GM23338 (cell line): ENCODE measurements around the gene TPM1. TPM values are rescaled to one million over a fixed set of nuclear protein-coding genes. Genes with fewer than 3 reads are reported as not detected.
"Not testable (repeated sequence)": the region's sequence is repeated elsewhere in the genome, so short reads cannot be mapped to it uniquely, and the experiment has no call there.

ENCODE experiments used
- ATAC-seq: fragments of 200-7000 bp; cut with Tn5 transposase; 3 replicates; pipeline ENCODE4 v1.9.1; 2020
- DNase-seq: peaks from one replicate; pipeline ENCODE4 v3.0.0-alpha.2; 2015; ENCODE audit warnings: low spot score
- H2AFZ ChIP-seq: fragments of 200-600 bp; sonication (generic); 2 replicates; pipeline ENCODE4 v1.8.0; 2016; ENCODE audit warnings: antibody characterized with exemption, mild to moderate bottlenecking, moderate library complexity
- H3F3A ChIP-seq: fragments of 200-600 bp; sonication (generic); replicated peaks from 2 replicates; pipeline ENCODE4 v1.8.0; 2017; ENCODE audit warnings: antibody characterized with exemption, mixed run types, low read depth
- H3K27ac ChIP-seq: fragments of 200-600 bp; sonication (generic); 2 replicates; pipeline ENCODE4 v1.6.1; 2016; ENCODE audit warnings: low read depth
- H3K27me3 ChIP-seq: fragments of 200-600 bp; sonication (generic); 2 replicates; pipeline ENCODE4 v1.8.0; 2016; ENCODE audit warnings: mild to moderate bottlenecking, mixed run types, moderate library complexity; ENCODE audit not compliant: insufficient read depth
- H3K36me3 ChIP-seq: fragments of 200-600 bp; sonication (generic); 2 replicates; pipeline ENCODE4 v1.8.0; 2016; ENCODE audit warnings: mild to moderate bottlenecking; ENCODE audit not compliant: insufficient read depth
- H3K4me1 ChIP-seq: fragments of 200-600 bp; sonication (generic); 2 replicates; pipeline ENCODE4 v1.8.0; 2016; ENCODE audit warnings: mild to moderate bottlenecking, moderate library complexity; ENCODE audit not compliant: insufficient read depth
- H3K4me2 ChIP-seq: fragments of 200-600 bp; sonication (generic); 2 replicates; pipeline ENCODE4 v1.7.1; 2017; ENCODE audit warnings: mixed run types
- H3K4me3 ChIP-seq: fragments of 200-600 bp; sonication (generic); 2 replicates; pipeline ENCODE4 v1.6.1; 2016; ENCODE audit warnings: mixed run types
- H3K79me2 ChIP-seq: fragments of 200-600 bp; sonication (generic); replicated peaks from 2 replicates; pipeline ENCODE4 v1.8.0; 2017; ENCODE audit warnings: mild to moderate bottlenecking; ENCODE audit not compliant: insufficient read depth
- H3K9me2 ChIP-seq: fragments of 200-600 bp; sonication (generic); 2 replicates; pipeline ENCODE4 v1.8.0; 2017; ENCODE audit not compliant: insufficient read depth
- H4K20me1 ChIP-seq: fragments of 200-600 bp; sonication (generic); replicated peaks from 2 replicates; pipeline ENCODE4 v1.8.0; 2017; ENCODE audit warnings: mild to moderate bottlenecking; ENCODE audit not compliant: insufficient read depth
- H3K27ac Mint-ChIP-seq: 2 replicates; pipeline ENCODE4 v1.8.0; 2020; ENCODE audit warnings: inconsistent platforms, mild to moderate bottlenecking, moderate library complexity, mixed read lengths
- H3K27me3 Mint-ChIP-seq: 3 replicates; pipeline ENCODE4 v1.8.0; 2022; ENCODE audit warnings: low read depth, mild to moderate bottlenecking, moderate library complexity, mixed read lengths, inconsistent platforms; ENCODE audit not compliant: insufficient read depth, poor library complexity
- H3K36me3 Mint-ChIP-seq: 3 replicates; pipeline ENCODE4 v1.8.0; 2021; ENCODE audit warnings: low read depth, mild to moderate bottlenecking, inconsistent platforms, moderate library complexity, mixed read lengths
- H3K4me1 Mint-ChIP-seq: 3 replicates; pipeline ENCODE4 v1.8.0; 2020; ENCODE audit warnings: mild to moderate bottlenecking, inconsistent platforms, mixed read lengths
- H3K4me3 Mint-ChIP-seq: 3 replicates; pipeline ENCODE4 v1.8.0; 2021; ENCODE audit warnings: moderate library complexity, mild to moderate bottlenecking, inconsistent platforms, mixed read lengths
- H3K9me3 Mint-ChIP-seq: 3 replicates; pipeline ENCODE4 v1.8.0; 2020; ENCODE audit warnings: moderate library complexity, mild to moderate bottlenecking, inconsistent platforms, mixed read lengths
- EZH2 ChIP-seq: fragments of 200-600 bp; sonication (generic); IDR thresholded peaks from one replicate; pipeline ENCODE4 v1.8.0; 2017; ENCODE audit warnings: antibody characterized with exemption, mild to moderate bottlenecking, low read depth; ENCODE audit not compliant: unreplicated experiment
- EZH2phosphoT487 ChIP-seq: fragments of 200-600 bp; sonication (generic); IDR thresholded peaks from one replicate; pipeline ENCODE4 v1.8.1; 2018; ENCODE audit warnings: antibody characterized with exemption; ENCODE audit not compliant: unreplicated experiment
- JUNB ChIP-seq: IDR thresholded peaks from one replicate; pipeline ENCODE4 v1.6.1; 2016; ENCODE audit warnings: antibody characterized with exemption; ENCODE audit not compliant: unreplicated experiment
- NANOG ChIP-seq: IDR thresholded peaks from 2 replicates; pipeline ENCODE4 v1.6.1; 2016; ENCODE audit warnings: antibody characterized with exemption, borderline replicate concordance
- STAT1 ChIP-seq: IDR thresholded peaks from one replicate; pipeline ENCODE4 v1.6.1; 2016; ENCODE audit warnings: antibody characterized with exemption; ENCODE audit not compliant: unreplicated experiment
- ZNF114 ChIP-seq: fragments of 250-450 bp; sonication (Bioruptor Pico); IDR thresholded peaks from 2 replicates; pipeline ENCODE4 v1.5.0; 2020; ENCODE audit warnings: mild to moderate bottlenecking, moderate library complexity
- ZNF331 ChIP-seq: fragments of 250-450 bp; sonication (Bioruptor Pico); IDR thresholded peaks from 2 replicates; pipeline ENCODE4 v1.5.0; 2020; ENCODE audit warnings: low read depth, mild to moderate bottlenecking, moderate library complexity
- polyA plus RNA-seq: library from polyadenylated mRNA; unstranded; fragments of >200 nt; fragmentation: Nextera tagmentation; extraction: Ambion mirVana; gene quantifications from 2 replicates; pipeline ENCODE4 v1.2.1, GENCODE V29; 2016
- total RNA-seq: library from RNA; depleted of rRNA; stranded (reverse); fragments of >200 nt; shearing (Covaris generic); gene quantifications from 2 replicates; pipeline ENCODE4 v1.2.3, GENCODE V29; 2014
- TF ChIP-seq, protein P1 (sequence below): IDR thresholded peaks from one replicate; pipeline ENCODE4 v1.6.1; 2018; ENCODE audit warnings: antibody characterized with exemption; ENCODE audit not compliant: unreplicated experiment
- TF ChIP-seq, protein P2 (sequence below): fragments of 250-450 bp; sonication (Bioruptor Pico); IDR thresholded peaks from 2 replicates; pipeline ENCODE4 v1.5.0; 2020; ENCODE audit warnings: mild to moderate bottlenecking, moderate library complexity

The TPM1 gene
- total and polyA plus RNA-seq, 2 experiments from 2014 or later: 449 to 913 TPM

DNA sequence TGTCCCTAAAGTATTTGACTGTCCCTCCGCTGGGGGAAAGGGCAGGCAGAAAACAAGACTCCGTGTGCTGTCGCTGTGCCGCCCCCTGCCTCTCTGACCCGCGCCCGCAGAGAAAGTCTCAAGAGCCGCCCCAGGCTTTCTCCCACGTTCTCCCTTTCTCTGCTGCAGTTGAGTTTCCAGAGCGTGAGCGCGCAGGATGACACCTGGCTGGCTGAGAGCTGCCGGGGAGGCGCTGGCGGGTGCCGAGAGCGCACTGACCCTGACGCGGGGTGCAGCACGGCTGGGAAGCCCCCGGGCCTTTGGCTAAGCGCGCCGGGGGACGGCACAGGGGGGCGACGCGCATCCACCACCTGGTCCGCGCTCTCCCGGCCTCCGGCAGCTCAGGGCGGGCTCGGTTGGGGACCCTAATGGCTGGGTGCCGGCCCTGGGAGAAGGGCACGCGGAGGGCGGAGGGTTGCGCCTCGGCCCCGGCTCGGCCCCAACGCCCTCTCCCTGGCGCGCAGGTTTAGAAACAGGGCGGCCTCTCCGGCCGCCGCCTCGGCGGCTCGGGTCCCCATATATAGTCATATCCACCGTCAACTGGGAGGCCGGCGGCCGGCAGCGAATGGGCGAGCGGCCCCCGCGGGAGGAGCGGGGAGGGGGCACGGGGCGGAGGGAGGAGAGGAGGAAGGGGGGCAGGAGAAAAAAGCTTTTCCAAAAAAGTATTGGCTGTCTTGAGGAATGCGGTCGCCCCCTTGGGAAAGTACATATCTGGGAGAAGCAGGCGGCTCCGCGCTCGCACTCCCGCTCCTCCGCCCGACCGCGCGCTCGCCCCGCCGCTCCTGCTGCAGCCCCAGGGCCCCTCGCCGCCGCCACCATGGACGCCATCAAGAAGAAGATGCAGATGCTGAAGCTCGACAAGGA lies at the start of gene TPM1 (continued):
- TF ChIP-seq EZH2 (no peak), ZNF114 (CRISPR knock-in tag) (no peak)

DNA sequence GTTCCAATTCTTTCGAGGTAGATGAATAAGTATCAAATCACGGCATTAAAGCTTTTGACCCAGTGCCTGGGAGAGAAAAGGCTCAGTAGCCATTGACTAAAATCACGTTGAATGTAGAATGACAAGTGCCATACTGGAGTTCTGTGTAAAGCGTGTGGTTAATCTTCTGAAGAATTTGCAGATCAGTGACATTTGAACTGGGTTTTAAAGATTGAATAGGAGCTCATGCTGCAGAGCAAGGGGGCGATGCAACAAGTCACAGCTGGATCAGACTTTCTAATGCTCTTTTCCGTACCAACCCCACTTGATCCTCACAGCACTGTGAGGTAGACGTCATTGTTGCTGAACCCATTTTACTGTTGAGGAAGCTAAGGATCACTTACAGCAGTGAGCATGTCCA lies 49.5 kb upstream of the TPM1 start:
- no peak overlapping the region for H3K4me3 Mint-ChIP-seq
- TF ChIP-seq JUNB (no peak), NANOG (no peak), ZNF114 (CRISPR knock-in tag) (no peak), ZNF331 (CRISPR knock-in tag) (no peak), EZH2 (no peak), EZH2phosphoT487 (no peak), STAT1 (no peak)
- TF ChIP-seq, protein P1, sequence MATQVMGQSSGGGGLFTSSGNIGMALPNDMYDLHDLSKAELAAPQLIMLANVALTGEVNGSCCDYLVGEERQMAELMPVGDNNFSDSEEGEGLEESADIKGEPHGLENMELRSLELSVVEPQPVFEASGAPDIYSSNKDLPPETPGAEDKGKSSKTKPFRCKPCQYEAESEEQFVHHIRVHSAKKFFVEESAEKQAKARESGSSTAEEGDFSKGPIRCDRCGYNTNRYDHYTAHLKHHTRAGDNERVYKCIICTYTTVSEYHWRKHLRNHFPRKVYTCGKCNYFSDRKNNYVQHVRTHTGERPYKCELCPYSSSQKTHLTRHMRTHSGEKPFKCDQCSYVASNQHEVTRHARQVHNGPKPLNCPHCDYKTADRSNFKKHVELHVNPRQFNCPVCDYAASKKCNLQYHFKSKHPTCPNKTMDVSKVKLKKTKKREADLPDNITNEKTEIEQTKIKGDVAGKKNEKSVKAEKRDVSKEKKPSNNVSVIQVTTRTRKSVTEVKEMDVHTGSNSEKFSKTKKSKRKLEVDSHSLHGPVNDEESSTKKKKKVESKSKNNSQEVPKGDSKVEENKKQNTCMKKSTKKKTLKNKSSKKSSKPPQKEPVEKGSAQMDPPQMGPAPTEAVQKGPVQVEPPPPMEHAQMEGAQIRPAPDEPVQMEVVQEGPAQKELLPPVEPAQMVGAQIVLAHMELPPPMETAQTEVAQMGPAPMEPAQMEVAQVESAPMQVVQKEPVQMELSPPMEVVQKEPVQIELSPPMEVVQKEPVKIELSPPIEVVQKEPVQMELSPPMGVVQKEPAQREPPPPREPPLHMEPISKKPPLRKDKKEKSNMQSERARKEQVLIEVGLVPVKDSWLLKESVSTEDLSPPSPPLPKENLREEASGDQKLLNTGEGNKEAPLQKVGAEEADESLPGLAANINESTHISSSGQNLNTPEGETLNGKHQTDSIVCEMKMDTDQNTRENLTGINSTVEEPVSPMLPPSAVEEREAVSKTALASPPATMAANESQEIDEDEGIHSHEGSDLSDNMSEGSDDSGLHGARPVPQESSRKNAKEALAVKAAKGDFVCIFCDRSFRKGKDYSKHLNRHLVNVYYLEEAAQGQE: no peak
- TF ChIP-seq, protein P2, sequence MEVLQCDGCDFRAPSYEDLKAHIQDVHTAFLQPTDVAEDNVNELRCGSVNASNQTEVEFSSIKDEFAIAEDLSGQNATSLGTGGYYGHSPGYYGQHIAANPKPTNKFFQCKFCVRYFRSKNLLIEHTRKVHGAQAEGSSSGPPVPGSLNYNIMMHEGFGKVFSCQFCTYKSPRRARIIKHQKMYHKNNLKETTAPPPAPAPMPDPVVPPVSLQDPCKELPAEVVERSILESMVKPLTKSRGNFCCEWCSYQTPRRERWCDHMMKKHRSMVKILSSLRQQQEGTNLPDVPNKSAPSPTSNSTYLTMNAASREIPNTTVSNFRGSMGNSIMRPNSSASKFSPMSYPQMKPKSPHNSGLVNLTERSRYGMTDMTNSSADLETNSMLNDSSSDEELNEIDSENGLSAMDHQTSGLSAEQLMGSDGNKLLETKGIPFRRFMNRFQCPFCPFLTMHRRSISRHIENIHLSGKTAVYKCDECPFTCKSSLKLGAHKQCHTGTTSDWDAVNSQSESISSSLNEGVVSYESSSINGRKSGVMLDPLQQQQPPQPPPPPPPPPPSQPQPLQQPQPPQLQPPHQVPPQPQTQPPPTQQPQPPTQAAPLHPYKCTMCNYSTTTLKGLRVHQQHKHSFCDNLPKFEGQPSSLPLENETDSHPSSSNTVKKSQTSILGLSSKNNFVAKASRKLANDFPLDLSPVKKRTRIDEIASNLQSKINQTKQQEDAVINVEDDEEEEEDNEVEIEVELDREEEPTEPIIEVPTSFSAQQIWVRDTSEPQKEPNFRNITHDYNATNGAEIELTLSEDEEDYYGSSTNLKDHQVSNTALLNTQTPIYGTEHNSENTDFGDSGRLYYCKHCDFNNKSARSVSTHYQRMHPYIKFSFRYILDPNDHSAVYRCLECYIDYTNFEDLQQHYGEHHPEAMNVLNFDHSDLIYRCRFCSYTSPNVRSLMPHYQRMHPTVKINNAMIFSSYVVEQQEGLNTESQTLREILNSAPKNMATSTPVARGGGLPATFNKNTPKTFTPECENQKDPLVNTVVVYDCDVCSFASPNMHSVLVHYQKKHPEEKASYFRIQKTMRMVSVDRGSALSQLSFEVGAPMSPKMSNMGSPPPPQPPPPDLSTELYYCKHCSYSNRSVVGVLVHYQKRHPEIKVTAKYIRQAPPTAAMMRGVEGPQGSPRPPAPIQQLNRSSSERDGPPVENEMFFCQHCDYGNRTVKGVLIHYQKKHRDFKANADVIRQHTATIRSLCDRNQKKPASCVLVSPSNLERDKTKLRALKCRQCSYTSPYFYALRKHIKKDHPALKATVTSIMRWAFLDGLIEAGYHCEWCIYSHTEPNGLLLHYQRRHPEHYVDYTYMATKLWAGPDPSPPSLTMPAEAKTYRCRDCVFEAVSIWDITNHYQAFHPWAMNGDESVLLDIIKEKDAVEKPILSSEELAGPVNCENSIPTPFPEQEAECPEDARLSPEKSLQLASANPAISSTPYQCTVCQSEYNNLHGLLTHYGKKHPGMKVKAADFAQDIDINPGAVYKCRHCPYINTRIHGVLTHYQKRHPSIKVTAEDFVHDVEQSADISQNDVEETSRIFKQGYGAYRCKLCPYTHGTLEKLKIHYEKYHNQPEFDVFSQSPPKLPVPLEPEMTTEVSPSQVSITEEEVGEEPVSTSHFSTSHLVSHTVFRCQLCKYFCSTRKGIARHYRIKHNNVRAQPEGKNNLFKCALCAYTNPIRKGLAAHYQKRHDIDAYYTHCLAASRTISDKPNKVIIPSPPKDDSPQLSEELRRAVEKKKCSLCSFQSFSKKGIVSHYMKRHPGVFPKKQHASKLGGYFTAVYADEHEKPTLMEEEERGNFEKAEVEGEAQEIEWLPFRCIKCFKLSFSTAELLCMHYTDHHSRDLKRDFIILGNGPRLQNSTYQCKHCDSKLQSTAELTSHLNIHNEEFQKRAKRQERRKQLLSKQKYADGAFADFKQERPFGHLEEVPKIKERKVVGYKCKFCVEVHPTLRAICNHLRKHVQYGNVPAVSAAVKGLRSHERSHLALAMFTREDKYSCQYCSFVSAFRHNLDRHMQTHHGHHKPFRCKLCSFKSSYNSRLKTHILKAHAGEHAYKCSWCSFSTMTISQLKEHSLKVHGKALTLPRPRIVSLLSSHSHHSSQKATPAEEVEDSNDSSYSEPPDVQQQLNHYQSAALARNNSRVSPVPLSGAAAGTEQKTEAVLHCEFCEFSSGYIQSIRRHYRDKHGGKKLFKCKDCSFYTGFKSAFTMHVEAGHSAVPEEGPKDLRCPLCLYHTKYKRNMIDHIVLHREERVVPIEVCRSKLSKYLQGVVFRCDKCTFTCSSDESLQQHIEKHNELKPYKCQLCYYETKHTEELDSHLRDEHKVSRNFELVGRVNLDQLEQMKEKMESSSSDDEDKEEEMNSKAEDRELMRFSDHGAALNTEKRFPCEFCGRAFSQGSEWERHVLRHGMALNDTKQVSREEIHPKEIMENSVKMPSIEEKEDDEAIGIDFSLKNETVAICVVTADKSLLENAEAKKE: no peak
- Histone ChIP-seq H4K20me1 (no peaks in the 10 kb centered on the region), H3K4me2 (no peak overlapping the region), H3K4me3 (no peak overlapping the region), H3K79me2 (no peaks in the 10 kb centered on the region), H3F3A (no peaks in the 10 kb centered on the region), H2AFZ (no peak overlapping the region), H3K27ac (no peak overlapping the region), H3K27me3 (no peaks in the 10 kb centered on the region), H3K36me3 (no peaks in the 10 kb centered on the region), H3K4me1 (no peaks in the 10 kb centered on the region), H3K9me2 (no peaks in the 10 kb centered on the region)
- peaks cover 8% of the 10 kb centered on the region for H3K4me1 Mint-ChIP-seq
- no peak for DNase-seq
- H3K36me3 Mint-ChIP-seq: no peaks in the 10 kb centered on the region
- H3K27me3 Mint-ChIP-seq: peaks cover 14% of the 10 kb centered on the region
- H3K27ac Mint-ChIP-seq: no peak overlapping the region
- ATAC-seq: no peak
- H3K9me3 Mint-ChIP-seq: no peaks in the 10 kb centered on the region

DNA sequence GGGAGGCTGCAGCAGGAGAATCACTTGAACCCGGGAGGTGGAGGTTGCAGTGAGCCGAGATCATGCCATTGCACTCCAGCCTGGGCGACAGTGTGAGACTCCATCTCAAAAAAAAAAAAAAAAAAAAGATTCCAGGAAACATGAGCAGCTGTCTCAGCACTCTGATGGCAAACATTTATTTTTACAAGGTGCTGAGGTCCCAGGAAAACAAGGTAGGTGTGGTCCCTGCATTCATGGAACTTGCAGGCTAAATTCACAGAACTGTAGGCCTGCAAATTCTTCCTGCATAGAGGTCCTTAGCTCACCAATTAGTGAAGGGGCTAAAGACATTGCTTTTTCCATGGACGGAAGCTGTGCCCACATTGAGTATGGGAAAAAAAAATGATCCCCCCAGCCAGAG lies 48.9 kb upstream of the TPM1 start:
- H3K27ac ChIP-seq, DNase-seq, H3K4me2 ChIP-seq, H3K36me3 ChIP-seq, H3K27me3 ChIP-seq, H2AFZ ChIP-seq, H4K20me1 ChIP-seq, H3K4me3 ChIP-seq, H3K9me2 ChIP-seq, H3K79me2 ChIP-seq, H3K36me3 Mint-ChIP-seq, ATAC-seq, H3K9me3 Mint-ChIP-seq, H3K4me3 Mint-ChIP-seq, H3K27ac Mint-ChIP-seq, H3K4me1 ChIP-seq, H3F3A ChIP-seq, H3K4me1 Mint-ChIP-seq: not testable (repeated sequence)
- peaks cover 12% of the 10 kb centered on the region for H3K27me3 Mint-ChIP-seq
